ENCODE data around the gene PPM1H. TPM values are rescaled to one million over a fixed set of nuclear protein-coding genes. Genes with fewer than 3 reads are reported as not detected.

Gene PPM1H
- total and polyA plus RNA-seq, 2 of the 8 experiments (the other 6 are each of a cell fraction or from before 2014, with no cell fraction given), result 16.4 to 36.1 TPM

DNA sequence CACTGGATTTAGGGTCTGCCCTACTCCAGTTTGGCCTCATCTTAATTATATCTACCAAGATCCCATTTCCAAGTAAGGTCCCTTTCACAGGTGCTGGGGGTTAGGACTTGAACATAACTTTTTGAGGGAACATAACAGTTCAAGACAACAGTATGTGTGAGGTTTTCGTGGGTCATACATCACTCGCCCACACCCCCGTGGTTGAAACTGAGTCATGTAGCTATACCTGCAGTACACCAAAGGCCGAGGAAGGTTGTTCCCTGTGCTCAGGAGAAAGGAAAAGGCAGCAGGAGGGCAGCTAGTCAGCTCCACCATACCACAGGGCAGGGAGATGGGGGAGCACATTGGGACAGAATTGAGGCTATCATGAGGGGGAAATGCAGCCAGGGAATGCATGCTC is 167.0 kb downstream of the PPM1H start:
- H2BK12ac ChIP-seq (ENCODE audit: low read depth, low read length), result no peak overlapping the region
- H2BK5ac ChIP-seq (ENCODE audit: low read depth, low read length), result no peak overlapping the region
- no peak overlapping the region for H2BK15ac ChIP-seq (ENCODE audit: low read length)
- H3K4me3 ChIP-seq (ENCODE audit: extremely low read depth in 1 of 4, insufficient read depth in 2 of 4, low read depth in 3 of 4, low read length in 4 of 4), result no peak overlapping the region
- H2AK5ac ChIP-seq (ENCODE audit: low read depth, low read length), result no peak overlapping the region
- no peak overlapping the region for H3K23ac ChIP-seq (ENCODE audit: insufficient read length)
- no peak overlapping the region for H3K27ac ChIP-seq (ENCODE audit: low read depth, low read length)
- H3K56ac ChIP-seq (replicated peaks; ENCODE audit: insufficient read length, low read depth, low read length), result no peak overlapping the region
- peaks cover 5 to 14% (median 11%) of the 10 kb centered on the region in 4 experiments; a peak in 6 of 7 replicates for H3K4me1 ChIP-seq (replicated peaks in 1 of 4; ENCODE audit: control insufficient read depth in 3 of 4, insufficient read depth in 4 of 4, low read length in 3 of 4)
- no peaks in the 10 kb centered on the region for H3K27me3 ChIP-seq (replicated peaks in 1 of 4; ENCODE audit: control insufficient read depth in 3 of 4, extremely low read depth in 1 of 4, insufficient read depth in 3 of 4, low read length in 3 of 4)
- CTCF ChIA-PET (ENCODE audit: partially characterized antibody), result interaction anchor here (1.0 to 1.6 kb wide), 4 partner anchors 26 to 330 kb away, joined by 3 to 5 read pairs (median 4); no protein-coding TSS in a partner anchor
- H3K14ac ChIP-seq (ENCODE audit: insufficient read length), result no peak overlapping the region
- WGBS, 2 experiments (ENCODE audit: extremely low coverage in 1 of 2, insufficient coverage in 1 of 2, insufficient read length in 1 of 2, insufficient replicate concordance in 2 of 2, low coverage in 1 of 2, low lambda C conversion rate in 2 of 2, missing lambda C conversion rate in 1 of 2), result 79% methylated on average over 3 of the region's 4 CpGs; no CpG with 5 or more reads in 1 of the 2 experiments
- H4K20me1 ChIP-seq (replicated peaks in 1 of 2; ENCODE audit: control insufficient read depth in 1 of 2, insufficient read depth in 2 of 2, low read length in 2 of 2), result peaks cover 0 to 2% of the 10 kb centered on the region in 2 experiments
- POLR2A ChIA-PET (ENCODE audit: partially characterized antibody), result no interaction called here
- DNase-seq (ENCODE audit: low read depth in 1 of 2, low spot score in 2 of 2) (no peak), FAIRE-seq (no peak)
- no peak for TF ChIP-seq SAP30 (IDR thresholded peaks at IDR 0.05; ENCODE audit: insufficient read depth, insufficient replicate concordance, low read length)
- no peak for TF ChIP-seq SRF (IDR thresholded peaks at IDR 0.05; ENCODE audit: low read depth, low read length)
- no peak for TF ChIP-seq TCF12 (IDR thresholded peaks at IDR 0.05; ENCODE audit: low read depth, low read length)
- TF ChIP-seq SP1 (IDR thresholded peaks at IDR 0.05; ENCODE audit: low read depth, low read length), result no peak
- TF ChIP-seq JUN (IDR thresholded peaks at IDR 0.05; ENCODE audit: low read depth, low read length), result no peak
- no peak for TF ChIP-seq HDAC6 (IDR thresholded peaks at IDR 0.05; ENCODE audit: low read depth, low read length)
- no peak for TF ChIP-seq POU5F1 (IDR thresholded peaks at IDR 0.05; ENCODE audit: low read depth, low read length)
- no peak for TF ChIP-seq MAFK (IDR thresholded peaks at IDR 0.05; ENCODE audit: low read depth, low read length)
- no peak for TF ChIP-seq CREB1 (IDR thresholded peaks at IDR 0.05)
- TF ChIP-seq CTBP2 (IDR thresholded peaks at IDR 0.05; ENCODE audit: borderline replicate concordance, insufficient read depth, insufficient read length, low read length), result no peak
- TF ChIP-seq SUZ12 (IDR thresholded peaks at IDR 0.05; ENCODE audit: low read length), result no peak
- no peak for TF ChIP-seq KDM1A (IDR thresholded peaks at IDR 0.05; ENCODE audit: borderline replicate concordance, low read length)
- no peak for TF ChIP-seq FOSL1 (IDR thresholded peaks at IDR 0.05; ENCODE audit: insufficient read depth, low read depth, low read length)
- TF ChIP-seq POLR2AphosphoS5 (IDR thresholded peaks at IDR 0.05; ENCODE audit: low read depth, low read length), result no peak
- no peak for TF ChIP-seq NANOG (IDR thresholded peaks at IDR 0.05; ENCODE audit: insufficient read depth, low read depth, low read length, poor library complexity, severe bottlenecking)
- H3K23me2 ChIP-seq (ENCODE audit: low read depth, low read length), result no peaks in the 10 kb centered on the region; the same call in 1 of the 2 replicates
- no peak overlapping the region for H4K5ac ChIP-seq (ENCODE audit: insufficient read length, low read depth, low read length)
- no peak overlapping the region for H4K8ac ChIP-seq (ENCODE audit: extremely low read depth, insufficient read depth, low read length)
- no peaks in the 10 kb centered on the region for H3K79me2 ChIP-seq (ENCODE audit: control insufficient read depth in 1 of 2, insufficient read depth in 2 of 2, low read length in 2 of 2)
- H3K18ac ChIP-seq (ENCODE audit: extremely low read depth, low read length), result no peak overlapping the region
- H3K4me2 ChIP-seq (ENCODE audit: insufficient read depth in 1 of 2, low read depth in 2 of 2, low read length in 2 of 2), result no peak overlapping the region
- H2BK120ac ChIP-seq (replicated peaks; ENCODE audit: low read depth, low read length), result no peak overlapping the region
- no peak overlapping the region for H2BK20ac ChIP-seq (ENCODE audit: low read length)
- no peaks in the 10 kb centered on the region for H3K36me3 ChIP-seq (ENCODE audit: control insufficient read depth in 2 of 4, insufficient read depth in 4 of 4, low read length in 3 of 4)
- no peak overlapping the region for H3K9ac ChIP-seq (replicated peaks in 1 of 4; ENCODE audit: extremely low read depth in 1 of 4, low read depth in 3 of 4, low read length in 3 of 4)
- no peak overlapping the region for H4K91ac ChIP-seq (replicated peaks; ENCODE audit: insufficient read length, low read length)
- no peaks in the 10 kb centered on the region for H3K79me1 ChIP-seq (ENCODE audit: low read depth, low read length)
- H3K9me3 ChIP-seq (ENCODE audit: insufficient read depth in 2 of 2, low read depth in 1 of 2, low read length in 1 of 2), result no peaks in the 10 kb centered on the region
- H2AFZ ChIP-seq (ENCODE audit: low read length), result no peak overlapping the region
- H3K4ac ChIP-seq (replicated peaks; ENCODE audit: insufficient read length, low read depth, low read length), result no peak overlapping the region
